ENCODE data around the gene MAGOH. TPM values are rescaled to one million over a fixed set of nuclear protein-coding genes. Genes with fewer than 3 reads are reported as not detected.

MAGOH gene
- total and polyA plus RNA-seq, 2 donors (not counting 1 experiment from before 2014, with no cell fraction given), result 33.0 to 34.5 TPM

- no peak overlapping the region for H3K27ac ChIP-seq (ENCODE audit: insufficient read depth, low read length)
- DNase-seq (ENCODE audit: low read depth in 2 of 2), result no peak
Measured at GRCh38 chr1:53281133-53281532, 42.8 kb upstream of the MAGOH start.

GRCh38 chr1:53280496-53280895 lies 42.2 kb upstream of the MAGOH start:
- H3K9me3 ChIP-seq (ENCODE audit: control insufficient read depth, insufficient read depth, low read depth, low read length), result no peaks in the 10 kb centered on the region
- no peak for TF ChIP-seq EZH2 (IDR thresholded peaks at IDR 0.05; ENCODE audit: low read length, missing control alignments)
- no peak for TF ChIP-seq CTCF (conservative IDR thresholded peaks at IDR 0.05 in 1 of 2, IDR thresholded peaks at IDR 0.05 in 1 of 2; ENCODE audit: low read depth in 1 of 2, low read length in 2 of 2)
- no peak overlapping the region for H3K9ac ChIP-seq (ENCODE audit: insufficient read depth, low read length)
- H3K36me3 ChIP-seq (ENCODE audit: control insufficient read depth, insufficient read depth, low read length), result peaks cover 2% of the 10 kb centered on the region
- no peak overlapping the region for H2AFZ ChIP-seq (ENCODE audit: low read length)
- H3K79me2 ChIP-seq (ENCODE audit: control insufficient read depth, insufficient read depth, low read length), result no peaks in the 10 kb centered on the region
- no peak for DNase-seq (ENCODE audit: low read depth in 2 of 2)
- no peaks in the 10 kb centered on the region for H3K4me1 ChIP-seq (ENCODE audit: control insufficient read depth, extremely low read depth, insufficient read depth, low read length)
- H3K27me3 ChIP-seq (ENCODE audit: control insufficient read depth, insufficient read depth, low read length), result no peaks in the 10 kb centered on the region
- H4K20me1 ChIP-seq (ENCODE audit: control insufficient read depth, extremely low read depth, insufficient read depth, low read length), result no peaks in the 10 kb centered on the region
- no peak overlapping the region for H3K27ac ChIP-seq (ENCODE audit: insufficient read depth, low read length)
- H3K4me2 ChIP-seq (ENCODE audit: extremely low read depth, insufficient read depth, low read length), result no peak overlapping the region
- H3K4me3 ChIP-seq (replicated peaks in 1 of 4; ENCODE audit: control extremely low read depth in 1 of 4, insufficient read depth in 1 of 4, low read depth in 3 of 4, low read length in 4 of 4), result no peak overlapping the region

More at GRCh38 chr1:53281133-53281532, 42.8 kb upstream of the MAGOH start:
- Histone ChIP-seq H3K9me3 (ENCODE audit: control insufficient read depth, insufficient read depth, low read depth, low read length) (no peaks in the 10 kb centered on the region), H3K27me3 (ENCODE audit: control insufficient read depth, insufficient read depth, low read length) (no peaks in the 10 kb centered on the region), H3K4me3 (replicated peaks in 1 of 4; ENCODE audit: control extremely low read depth in 1 of 4, insufficient read depth in 1 of 4, low read depth in 3 of 4, low read length in 4 of 4) (no peak overlapping the region), H3K4me1 (ENCODE audit: control insufficient read depth, extremely low read depth, insufficient read depth, low read length) (no peaks in the 10 kb centered on the region), H4K20me1 (ENCODE audit: control insufficient read depth, extremely low read depth, insufficient read depth, low read length) (no peaks in the 10 kb centered on the region), H3K4me2 (ENCODE audit: extremely low read depth, insufficient read depth, low read length) (no peak overlapping the region), H3K9ac (ENCODE audit: insufficient read depth, low read length) (no peak overlapping the region), H2AFZ (ENCODE audit: low read length) (no peak overlapping the region), H3K79me2 (ENCODE audit: control insufficient read depth, insufficient read depth, low read length) (no peaks in the 10 kb centered on the region), H3K36me3 (ENCODE audit: control insufficient read depth, insufficient read depth, low read length) (peaks cover 2% of the 10 kb centered on the region)
- TF ChIP-seq EZH2 (IDR thresholded peaks at IDR 0.05; ENCODE audit: low read length, missing control alignments) (no peak), CTCF (conservative IDR thresholded peaks at IDR 0.05 in 1 of 2, IDR thresholded peaks at IDR 0.05 in 1 of 2; ENCODE audit: low read depth in 1 of 2, low read length in 2 of 2) (no peak)

- Histone ChIP-seq H3K9me3 (ENCODE audit: control insufficient read depth, insufficient read depth, low read depth, low read length) (no peaks in the 10 kb centered on the region), H3K9ac (ENCODE audit: insufficient read depth, low read length) (no peak overlapping the region), H3K4me3 (replicated peaks in 1 of 4; ENCODE audit: control extremely low read depth in 1 of 4, insufficient read depth in 1 of 4, low read depth in 3 of 4, low read length in 4 of 4) (no peak overlapping the region), H3K36me3 (ENCODE audit: control insufficient read depth, insufficient read depth, low read length) (peaks cover 2% of the 10 kb centered on the region), H3K27ac (ENCODE audit: insufficient read depth, low read length) (no peak overlapping the region), H4K20me1 (ENCODE audit: control insufficient read depth, extremely low read depth, insufficient read depth, low read length) (no peaks in the 10 kb centered on the region), H3K4me1 (ENCODE audit: control insufficient read depth, extremely low read depth, insufficient read depth, low read length) (no peaks in the 10 kb centered on the region), H2AFZ (ENCODE audit: low read length) (no peak overlapping the region), H3K4me2 (ENCODE audit: extremely low read depth, insufficient read depth, low read length) (no peak overlapping the region), H3K79me2 (ENCODE audit: control insufficient read depth, insufficient read depth, low read length) (no peaks in the 10 kb centered on the region), H3K27me3 (ENCODE audit: control insufficient read depth, insufficient read depth, low read length) (no peaks in the 10 kb centered on the region)
- no peak for DNase-seq (ENCODE audit: low read depth in 2 of 2)
- no peak for TF ChIP-seq CTCF (conservative IDR thresholded peaks at IDR 0.05 in 1 of 2, IDR thresholded peaks at IDR 0.05 in 1 of 2; ENCODE audit: low read depth in 1 of 2, low read length in 2 of 2)
- no peak for TF ChIP-seq EZH2 (IDR thresholded peaks at IDR 0.05; ENCODE audit: low read length, missing control alignments)
Measured at GRCh38 chr1:53279296-53280200, 41.2 kb upstream of the MAGOH start.
